Muscle of leg (tissue), 11 donors: ENCODE measurements around the gene SCIMP. TPM values are rescaled to one million over a fixed set of nuclear protein-coding genes. Genes with fewer than 3 reads are reported as not detected.
"Not testable (repeated sequence)": the region's sequence is repeated elsewhere in the genome, so short reads cannot be mapped to it uniquely, and the experiment has no call there.

ENCODE experiments used
- DNase-seq: peaks from one replicate; pipeline ENCODE4 v3.0.0; 2013
- H3K27ac ChIP-seq: one replicate; pipeline ENCODE4 v1.5.1; 2013; ENCODE audit warnings: mild to moderate bottlenecking, low read length, control low read depth
- H3K27me3 ChIP-seq: one replicate; pipeline ENCODE4 v1.6.1; 2013; ENCODE audit warnings: low read length; ENCODE audit not compliant: control insufficient read depth, insufficient read depth
- H3K36me3 ChIP-seq: one replicate; pipeline ENCODE4 v1.6.1; 2013; ENCODE audit warnings: low read length; ENCODE audit not compliant: control insufficient read depth, insufficient read depth
- H3K4me1 ChIP-seq: one replicate; pipeline ENCODE4 v1.6.1; 2013; ENCODE audit warnings: low read length; ENCODE audit not compliant: control insufficient read depth, insufficient read depth
- H3K4me3 ChIP-seq: one replicate; pipeline ENCODE4 v1.5.1; 2013; ENCODE audit warnings: low read length, control low read depth
- H3K9me3 ChIP-seq: replicated peaks from 2 replicates; pipeline ENCODE4 v1.6.1; 2013; ENCODE audit warnings: low read depth, low read length; ENCODE audit not compliant: control insufficient read depth
- WGBS: methylation state at CpG from one replicate; pipeline ENCODE4 v1.1.5; 2013; ENCODE audit warnings: missing lambda C conversion rate; ENCODE audit not compliant: insufficient coverage; 5-methylcytosine and 5-hydroxymethylcytosine counted together
- polyA plus RNA-seq, 8 donors: library from polyadenylated mRNA; unstranded; fragments of 120-200 nt; gene quantifications; one replicate each; pipeline versions ENCODE4 v1.2.1 to v1.2.3, GENCODE V29; 2013; ENCODE audit warnings: inconsistent platforms in 1 of 8, low replicate concordance in 1 of 8; ENCODE audit not compliant: insufficient read length in 8 of 8, insufficient read depth in 1 of 8
- total RNA-seq: library from RNA; stranded (reverse); fragments of 120-200 nt; gene quantifications from one replicate; pipeline ENCODE4 v1.2.4, GENCODE V29; 2013

Gene SCIMP
- total and polyA plus RNA-seq, 9 donors = 0.89 to 1.9 (median 1.1) TPM

- no peak for DNase-seq
- no peaks in the 10 kb centered on the region for H3K9me3 ChIP-seq
- WGBS = 95% methylated on average over 2 of the region's 2 CpGs
- H3K36me3 ChIP-seq = no peaks in the 10 kb centered on the region
- no peak overlapping the region for H3K27ac ChIP-seq
- no peak overlapping the region for H3K4me3 ChIP-seq
- H3K27me3 ChIP-seq = no peaks in the 10 kb centered on the region
- H3K4me1 ChIP-seq = no peaks in the 10 kb centered on the region
Measured at GRCh38 chr17:5262416-5262991, 27.8 kb upstream of the SCIMP start.

- no peak for DNase-seq
- no peaks in the 10 kb centered on the region for H3K36me3 ChIP-seq
- H3K4me1 ChIP-seq = no peaks in the 10 kb centered on the region
- WGBS = no CpG with 5 or more reads among the region's 1 CpG
- H3K27ac ChIP-seq = no peak overlapping the region
- H3K27me3 ChIP-seq = no peaks in the 10 kb centered on the region
- H3K9me3 ChIP-seq = no peaks in the 10 kb centered on the region
- no peak overlapping the region for H3K4me3 ChIP-seq
Measured at GRCh38 chr17:5260542-5260941, 25.9 kb upstream of the SCIMP start.

GRCh38 chr17:5257124-5257523 lies 22.5 kb upstream of the SCIMP start:
- H3K4me3 ChIP-seq = no peak overlapping the region
- DNase-seq = no peak
- no peak overlapping the region for H3K27ac ChIP-seq
- H3K36me3 ChIP-seq = no peaks in the 10 kb centered on the region
- H3K9me3 ChIP-seq = no peaks in the 10 kb centered on the region
- no peaks in the 10 kb centered on the region for H3K4me1 ChIP-seq
- WGBS = 100% methylated on average over 2 of the region's 5 CpGs
- H3K27me3 ChIP-seq = no peaks in the 10 kb centered on the region

GRCh38 chr17:5254903-5255521 lies 20.4 kb upstream of the SCIMP start:
- 65% methylated on average over 5 of the region's 5 CpGs for WGBS
- H3K27ac ChIP-seq = peak overlapping the region; percentile 55

GRCh38 chr17:5254414-5254813 lies 19.8 kb upstream of the SCIMP start:
- no peaks in the 10 kb centered on the region for H3K36me3 ChIP-seq
- H3K4me1 ChIP-seq = no peaks in the 10 kb centered on the region
- H3K4me3 ChIP-seq = no peak overlapping the region
- WGBS = 63% methylated on average over 5 of the region's 7 CpGs
- H3K27me3 ChIP-seq = no peaks in the 10 kb centered on the region
- DNase-seq = no peak
- H3K9me3 ChIP-seq = no peaks in the 10 kb centered on the region
- peak overlapping the region; percentile 21 for H3K27ac ChIP-seq

More at GRCh38 chr17:5254903-5255521, 20.4 kb upstream of the SCIMP start:
- Histone ChIP-seq H3K4me1 (no peaks in the 10 kb centered on the region), H3K4me3 (no peak overlapping the region), H3K9me3 (no peaks in the 10 kb centered on the region), H3K36me3 (no peaks in the 10 kb centered on the region), H3K27me3 (no peaks in the 10 kb centered on the region)
- peak; percentile 74 for DNase-seq

DNA sequence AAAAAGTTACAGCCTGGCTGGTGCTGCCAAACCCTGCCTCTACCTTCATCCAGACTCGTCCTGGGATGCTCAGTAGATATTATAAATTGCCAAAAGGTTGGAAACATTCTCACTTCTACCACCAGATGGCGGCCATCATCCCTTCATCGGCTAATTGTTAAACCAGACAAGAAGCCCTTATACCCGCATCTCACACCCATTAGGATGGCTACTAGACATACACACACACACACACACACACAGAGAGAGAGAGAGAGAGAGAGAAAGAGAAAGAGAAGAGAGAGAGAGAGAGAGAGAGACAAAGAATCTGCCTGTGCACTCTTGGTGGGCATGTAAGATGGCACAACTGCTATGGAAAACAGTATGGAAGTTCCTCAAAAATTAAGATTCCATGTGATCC lies 15.0 kb upstream of the SCIMP start:
- no peaks in the 10 kb centered on the region for H3K36me3 ChIP-seq
- no peaks in the 10 kb centered on the region for H3K9me3 ChIP-seq
- WGBS = no CpG with 5 or more reads among the region's 4 CpGs
- H3K27ac ChIP-seq = no peak overlapping the region
- no peak overlapping the region for H3K4me3 ChIP-seq
- H3K4me1 ChIP-seq = no peaks in the 10 kb centered on the region
- no peaks in the 10 kb centered on the region for H3K27me3 ChIP-seq
- DNase-seq = peak; percentile 81

GRCh38 chr17:5248821-5249479 lies 14.3 kb upstream of the SCIMP start:
- Histone ChIP-seq H3K27ac (no peak overlapping the region), H3K27me3 (no peaks in the 10 kb centered on the region), H3K4me1 (no peaks in the 10 kb centered on the region), H3K9me3 (no peaks in the 10 kb centered on the region), H3K36me3 (no peaks in the 10 kb centered on the region), H3K4me3 (no peak overlapping the region)
- WGBS = 63% methylated on average over 12 of the region's 22 CpGs
- no peak for DNase-seq

- WGBS = 96% methylated on average over 3 of the region's 8 CpGs
- no peak for DNase-seq
- Histone ChIP-seq H3K27me3 (no peaks in the 10 kb centered on the region), H3K4me3 (no peak overlapping the region), H3K4me1 (no peaks in the 10 kb centered on the region), H3K9me3 (no peaks in the 10 kb centered on the region), H3K27ac (no peak overlapping the region), H3K36me3 (no peaks in the 10 kb centered on the region)
Measured at GRCh38 chr17:5247621-5248020, 13.0 kb upstream of the SCIMP start.

DNA sequence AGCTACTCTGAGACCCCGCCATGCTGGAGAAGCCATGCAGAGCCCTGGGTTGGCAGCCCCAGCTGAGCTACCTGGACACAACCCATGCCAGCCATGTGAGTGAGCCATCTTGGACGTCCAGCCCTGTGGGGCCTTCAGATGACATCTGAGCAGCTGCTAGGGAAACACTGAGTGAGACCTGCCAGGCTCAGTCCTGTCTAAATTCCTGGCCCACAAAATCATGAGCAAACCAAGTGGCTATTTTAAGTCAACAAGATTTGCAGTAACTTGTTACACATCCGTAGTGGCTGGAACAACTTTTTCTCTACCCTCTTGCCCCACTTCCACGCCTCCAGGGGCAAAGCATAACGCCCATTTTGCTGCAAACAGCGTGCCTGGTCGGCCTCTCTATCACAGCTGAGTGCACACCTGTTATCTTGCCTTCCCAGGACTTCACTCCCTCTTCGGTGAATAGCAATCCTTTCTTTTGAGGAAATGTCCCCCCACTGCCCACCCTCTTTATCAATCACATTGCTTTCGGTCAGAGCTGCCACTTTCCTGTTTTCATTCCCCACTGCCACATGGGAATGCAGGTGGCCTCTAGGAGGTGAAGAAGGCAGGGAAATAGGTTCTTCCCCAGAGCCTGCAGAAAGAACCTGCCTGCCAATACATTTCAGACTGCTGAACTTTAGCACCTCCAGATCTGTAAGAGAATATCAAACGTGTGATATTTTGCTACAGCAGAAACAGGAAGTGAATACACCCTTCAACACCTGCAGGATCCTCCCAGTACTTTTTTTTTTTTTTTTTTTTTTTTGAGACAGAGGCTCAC lies 7.4 kb upstream of the SCIMP start:
- Histone ChIP-seq H3K27me3 (no peaks in the 10 kb centered on the region), H3K4me1 (peaks cover 8% of the 10 kb centered on the region), H3K36me3 (no peaks in the 10 kb centered on the region), H3K9me3 (no peaks in the 10 kb centered on the region), H3K27ac (peak overlapping the region; percentile 31), H3K4me3 (no peak overlapping the region)
- WGBS = 67% methylated on average over 8 of the region's 10 CpGs
- DNase-seq = no peak

DNA sequence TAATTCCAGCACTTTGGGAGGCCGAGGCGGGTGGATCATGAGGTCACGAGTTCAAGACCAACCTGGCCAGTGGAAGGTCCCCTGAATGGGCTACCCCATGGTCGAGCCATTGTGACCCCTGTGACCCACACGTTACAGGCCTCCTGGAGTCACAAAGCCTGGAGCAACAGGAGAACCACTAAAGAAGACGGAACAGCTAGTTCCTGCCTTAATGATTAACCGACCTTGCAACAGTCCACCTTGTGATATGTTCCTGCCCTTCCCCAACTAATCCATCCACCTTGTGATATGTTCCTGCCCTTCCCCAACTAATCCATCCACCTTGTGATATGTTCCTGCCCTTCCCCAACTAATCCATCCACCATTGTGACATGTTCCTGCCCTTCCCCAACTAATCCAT lies 5.1 kb upstream of the SCIMP start:
- WGBS = 82% methylated on average over 7 of the region's 7 CpGs
- not testable (repeated sequence) for H3K9me3 ChIP-seq, H3K27ac ChIP-seq, H3K4me3 ChIP-seq, H3K27me3 ChIP-seq, H3K4me1 ChIP-seq, H3K36me3 ChIP-seq, DNase-seq
